GM06990 (cell line): ENCODE results near the gene MFSD6.

Experiments used
- DNase-seq: peaks from one replicate; pipeline ENCODE4 v3.0.0-alpha.2; 2011; ENCODE audit not compliant: insufficient read length; ENCODE audit errors: extremely low read depth
- H3K27me3 ChIP-seq: replicated peaks from 2 replicates; pipeline ENCODE4 v1.6.0; 2011; ENCODE audit warnings: low read length; ENCODE audit not compliant: control insufficient read depth, insufficient read depth
- H3K36me3 ChIP-seq: 2 replicates; pipeline ENCODE4 v1.5.1; 2011; ENCODE audit warnings: low read length; ENCODE audit not compliant: control insufficient read depth, insufficient read depth
- H3K4me3 ChIP-seq: replicated peaks from 2 replicates; pipeline ENCODE4 v1.5.1; 2011; ENCODE audit warnings: low read depth, mild to moderate bottlenecking, control low read depth, low read length
- TF ChIP-seq, protein P1 (sequence below): IDR thresholded peaks from 2 replicates; pipeline ENCODE4 v1.5.1; 2011; ENCODE audit warnings: low read length, control low read depth, mild to moderate bottlenecking, inconsistent platforms; ENCODE audit not compliant: insufficient read depth, poor library complexity, severe bottlenecking

Gene MFSD6

DNA sequence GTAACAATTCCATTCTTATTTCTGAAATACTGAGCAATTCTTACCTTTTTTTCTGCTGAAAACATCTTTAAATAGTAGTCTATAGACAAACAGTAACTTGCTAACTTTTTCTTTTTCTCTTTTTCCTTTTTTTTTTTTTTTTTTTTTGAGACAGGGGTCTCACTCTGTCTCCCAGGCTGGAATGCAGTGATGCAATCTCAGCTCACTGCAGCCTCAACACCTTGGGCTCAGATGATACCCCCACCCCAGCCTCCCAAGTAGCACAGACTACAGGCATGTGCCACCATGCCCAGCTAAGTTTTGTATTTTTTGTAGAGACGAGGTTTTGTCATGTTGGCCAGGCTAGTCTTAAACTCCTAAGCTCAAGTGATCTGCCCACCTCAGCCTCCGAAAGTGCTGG lies 42.2 kb downstream of the MFSD6 start:
- Histone ChIP-seq H3K27me3 (no peaks in the 10 kb centered on the region), H3K36me3 (no peaks in the 10 kb centered on the region), H3K4me3 (no peak overlapping the region)
- TF ChIP-seq, protein P1, sequence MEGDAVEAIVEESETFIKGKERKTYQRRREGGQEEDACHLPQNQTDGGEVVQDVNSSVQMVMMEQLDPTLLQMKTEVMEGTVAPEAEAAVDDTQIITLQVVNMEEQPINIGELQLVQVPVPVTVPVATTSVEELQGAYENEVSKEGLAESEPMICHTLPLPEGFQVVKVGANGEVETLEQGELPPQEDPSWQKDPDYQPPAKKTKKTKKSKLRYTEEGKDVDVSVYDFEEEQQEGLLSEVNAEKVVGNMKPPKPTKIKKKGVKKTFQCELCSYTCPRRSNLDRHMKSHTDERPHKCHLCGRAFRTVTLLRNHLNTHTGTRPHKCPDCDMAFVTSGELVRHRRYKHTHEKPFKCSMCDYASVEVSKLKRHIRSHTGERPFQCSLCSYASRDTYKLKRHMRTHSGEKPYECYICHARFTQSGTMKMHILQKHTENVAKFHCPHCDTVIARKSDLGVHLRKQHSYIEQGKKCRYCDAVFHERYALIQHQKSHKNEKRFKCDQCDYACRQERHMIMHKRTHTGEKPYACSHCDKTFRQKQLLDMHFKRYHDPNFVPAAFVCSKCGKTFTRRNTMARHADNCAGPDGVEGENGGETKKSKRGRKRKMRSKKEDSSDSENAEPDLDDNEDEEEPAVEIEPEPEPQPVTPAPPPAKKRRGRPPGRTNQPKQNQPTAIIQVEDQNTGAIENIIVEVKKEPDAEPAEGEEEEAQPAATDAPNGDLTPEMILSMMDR, result no peak
- DNase-seq, result no peak

DNA sequence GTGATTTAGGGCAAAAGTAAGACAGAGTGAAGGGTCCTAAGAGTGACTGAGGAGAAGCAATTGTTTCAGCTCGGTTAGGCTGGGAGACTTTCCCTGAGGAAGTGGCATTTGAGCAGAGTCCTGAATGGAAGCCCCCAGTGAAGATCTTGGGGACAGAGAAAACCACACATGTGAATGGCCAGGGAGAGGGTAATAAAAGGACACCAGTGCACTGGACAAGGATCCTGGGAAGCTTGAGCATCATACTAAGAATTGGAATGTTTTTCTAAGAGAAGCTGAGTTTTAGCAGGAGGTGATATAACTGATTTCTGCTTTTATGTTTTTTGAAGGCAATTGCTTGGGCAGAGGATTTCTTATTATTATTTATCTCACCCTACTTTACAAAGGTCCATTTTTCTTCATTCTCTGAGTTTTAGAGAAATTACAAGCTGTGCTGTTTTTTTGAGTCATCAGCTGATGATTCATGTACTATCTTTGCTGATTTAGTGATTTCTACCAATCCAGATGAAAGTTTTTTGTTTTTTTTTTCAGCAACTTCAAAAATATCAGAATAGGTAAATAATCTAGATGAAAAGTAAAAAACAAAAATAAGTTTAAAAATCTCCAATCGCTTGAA lies 43.5 kb downstream of the MFSD6 start:
- Histone ChIP-seq H3K27me3 (no peaks in the 10 kb centered on the region), H3K4me3 (no peak overlapping the region), H3K36me3 (no peaks in the 10 kb centered on the region)
- no peak for DNase-seq
- TF ChIP-seq, protein P1, result no peak

DNA sequence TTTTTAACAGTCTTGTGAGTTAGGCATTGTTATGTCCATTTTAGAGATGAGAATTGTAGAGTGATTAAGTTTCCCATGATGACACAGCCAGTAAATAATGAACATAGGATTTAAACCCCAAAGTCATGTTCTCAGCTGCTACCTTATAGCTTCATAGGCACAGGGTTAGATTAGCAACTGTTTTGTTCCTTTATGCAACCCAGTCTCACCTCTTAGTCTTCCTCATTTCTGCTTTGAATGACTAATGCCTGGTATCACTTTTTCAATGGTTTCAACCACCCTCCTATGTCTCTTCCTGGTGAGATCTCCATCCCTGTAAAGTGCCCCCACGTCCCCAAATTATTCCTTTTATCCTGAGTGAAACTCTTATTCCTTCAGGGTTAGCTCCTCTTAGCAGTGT lies 44.3 kb downstream of the MFSD6 start:
- TF ChIP-seq, protein P1, result no peak
- DNase-seq, result no peak

DNA sequence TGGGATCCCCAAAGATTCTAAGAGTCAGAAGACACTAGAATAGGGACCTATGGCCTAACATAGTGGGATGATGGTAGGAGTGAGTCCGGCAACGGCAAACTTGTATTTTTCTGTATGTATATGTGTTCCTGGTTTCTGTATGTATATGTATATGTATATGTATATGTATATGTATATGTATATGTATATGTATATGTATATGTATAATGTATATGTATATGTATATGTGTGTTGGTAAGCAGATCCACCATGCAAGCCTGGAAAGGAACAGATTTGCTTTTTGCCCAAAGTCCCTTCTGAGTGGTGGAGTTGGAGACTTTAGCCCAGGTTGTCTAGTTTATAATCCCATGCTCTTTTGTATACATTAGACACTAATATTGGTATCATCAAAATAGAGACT lies 46.6 kb downstream of the MFSD6 start:
- TF ChIP-seq, protein P1, result no peak
- H3K27me3 ChIP-seq, result no peaks in the 10 kb centered on the region
- no peaks in the 10 kb centered on the region for H3K36me3 ChIP-seq
- H3K4me3 ChIP-seq, result no peak overlapping the region
- DNase-seq, result no peak

More for the DNA sequence above, 44.3 kb downstream of the MFSD6 start:
- no peaks in the 10 kb centered on the region for H3K36me3 ChIP-seq
- H3K4me3 ChIP-seq, result no peak overlapping the region
- no peaks in the 10 kb centered on the region for H3K27me3 ChIP-seq

DNA sequence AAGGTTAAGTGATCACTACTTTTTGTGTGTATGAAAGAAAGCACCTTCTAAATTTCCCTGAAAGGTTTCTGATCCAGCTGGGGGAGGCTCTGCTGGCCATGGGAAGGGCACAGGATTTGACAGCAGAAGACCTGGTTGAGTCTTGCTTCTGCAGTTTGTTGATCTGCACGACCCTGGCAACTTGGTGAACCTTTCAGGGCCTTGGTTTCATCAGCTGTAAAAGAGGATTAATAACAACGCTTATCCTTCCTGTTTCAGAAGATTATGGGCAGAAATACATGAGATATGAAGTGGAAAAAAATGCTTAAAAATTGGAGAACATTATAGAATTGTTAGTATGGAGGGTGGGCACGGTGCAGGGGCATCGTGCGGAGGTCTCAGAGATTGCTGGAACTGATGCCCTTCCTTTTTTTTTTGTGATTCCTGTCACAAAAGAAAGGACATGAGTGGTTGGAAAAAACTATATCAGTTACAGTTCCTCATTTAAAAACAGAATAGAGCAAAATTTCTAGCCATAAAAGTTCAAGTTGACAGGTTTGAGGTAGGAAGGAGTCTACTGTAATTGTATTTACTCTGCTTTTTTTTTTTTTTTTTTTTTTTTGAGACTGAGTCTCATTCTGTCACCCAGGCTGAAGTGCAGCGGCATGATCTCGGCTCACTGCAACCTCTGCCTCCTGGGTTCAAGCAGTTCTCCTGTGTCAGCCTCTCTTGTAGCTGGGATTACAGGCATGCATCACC lies 47.4 kb downstream of the MFSD6 start:
- no peak for DNase-seq
- Histone ChIP-seq H3K4me3 (no peak overlapping the region), H3K36me3 (no peaks in the 10 kb centered on the region; the same call in 1 of the 2 replicates), H3K27me3 (no peaks in the 10 kb centered on the region)
- TF ChIP-seq, protein P1, result no peak
